K562 (cell line): ENCODE results near the gene ST6GALNAC3. TPM values are rescaled to one million over a fixed set of nuclear protein-coding genes. Genes with fewer than 3 reads are reported as not detected.

Source experiments
- ATAC-seq: fragments of 200-7000 bp; cut with Tn5 transposase; 3 replicates; pipeline ENCODE4 v1.9.1; 2020; ENCODE audit warnings: moderate library complexity
- BruUV-seq: library from RNA; stranded (reverse); fragments of 400-500 nt; replicated peaks from 2 replicates; lab custom pipeline; 2021; lab: Mats Ljungman, UMichigan
- CTCF ChIA-PET: fragments of 300-600 bp; formaldehyde crosslinking; extraction: SDS; loops from one replicate; lab custom pipeline; 2021; ENCODE audit warnings: low intra/inter-chr PET ratio; lab: Yijun Ruan, JAX
- POLR2A ChIA-PET: fragments of 300-600, 350-650 bp; sonication (Branson Sonifier 250); formaldehyde crosslinking; extraction: SDS; loops from one replicate; lab custom pipeline; 2021; ENCODE audit warnings: antibody characterized with exemption, inconsistent platforms; lab: Yijun Ruan, JAX
- DNase-seq, 4 experiments: peaks; one replicate each; pipeline versions ENCODE4 v3.0.0 to v3.0.0-alpha.2; 2011 to 2018; ENCODE audit warnings: low spot score in 3 of 4, mixed read lengths in 3 of 4; ENCODE audit errors: extremely low read depth in 1 of 4
- FAIRE-seq: peaks from 2 replicates; lab custom pipeline; 2011; peaks lifted over from hg19 to GRCh38; lab: Jason Lieb, UNC
- H2AFZ ChIP-seq: 2 replicates; pipeline ENCODE4 v1.6.0; 2011; ENCODE audit warnings: low read depth, low read length, control low read depth, inconsistent platforms
- H3K27ac ChIP-seq: fragments of 200-600 bp; 3 replicates; pipeline ENCODE4 v1.8.0; 2011; ENCODE audit warnings: low read depth, mild to moderate bottlenecking, control low read depth, inconsistent platforms, low read length, moderate library complexity, mixed read lengths; ENCODE audit errors: extremely low read depth
- H3K27me3 ChIP-seq, 2 experiments: fragments of 300-600 bp in 1 of 2; 2 replicates in 1 of 2; 3 replicates in 1 of 2; pipeline versions ENCODE4 v1.6.0 to v1.8.0; 2011; ENCODE audit warnings: inconsistent platforms in 2 of 2, low read length in 2 of 2, mild to moderate bottlenecking in 1 of 2, mixed read lengths in 1 of 2, moderate library complexity in 1 of 2; ENCODE audit not compliant: control insufficient read depth in 2 of 2, insufficient read depth in 2 of 2
- H3K36me3 ChIP-seq: fragments of 300-600 bp; 3 replicates; pipeline ENCODE4 v1.8.0; 2011; ENCODE audit warnings: mild to moderate bottlenecking, low read length, inconsistent platforms; ENCODE audit not compliant: control insufficient read depth, insufficient read depth
- H3K4me1 ChIP-seq, 2 experiments: fragments of 200-600 bp in 1 of 2; replicated peaks in 1 of 2; 2 replicates in 1 of 2; 3 replicates in 1 of 2; pipeline versions ENCODE4 v1.5.1 to v1.8.0; 2011; ENCODE audit warnings: inconsistent platforms in 2 of 2, low read length in 2 of 2, mild to moderate bottlenecking in 1 of 2, mixed read lengths in 1 of 2, moderate library complexity in 1 of 2; ENCODE audit not compliant: control insufficient read depth in 2 of 2, insufficient read depth in 2 of 2
- H3K4me2 ChIP-seq: 2 replicates; pipeline ENCODE4 v1.6.1; 2011; ENCODE audit warnings: low read length, control low read depth, inconsistent platforms, mixed read lengths; ENCODE audit not compliant: insufficient read depth
- H3K4me3 ChIP-seq: fragments of 200-600 bp; sonication (generic), shearing (Covaris generic); 2 replicates; pipeline ENCODE4 v1.5.1; 2016; ENCODE audit warnings: control low read depth, inconsistent platforms
- H3K79me2 ChIP-seq: fragments of 200-600 bp; 3 replicates; pipeline ENCODE4 v1.8.0; 2011; ENCODE audit warnings: low read length, inconsistent platforms; ENCODE audit not compliant: control insufficient read depth, insufficient read depth
- H3K9ac ChIP-seq, 2 experiments: 2 replicates each; pipeline versions ENCODE4 v1.6.0 to v1.6.1; 2011; ENCODE audit warnings: low read depth in 2 of 2, low read length in 2 of 2, control low read depth in 1 of 2, inconsistent platforms in 1 of 2, mild to moderate bottlenecking in 1 of 2, mixed read lengths in 1 of 2; ENCODE audit not compliant: insufficient read depth in 1 of 2
- H3K9me1 ChIP-seq: one replicate; pipeline ENCODE4 v1.6.0; 2011; ENCODE audit warnings: inconsistent platforms, mild to moderate bottlenecking, low read length, moderate library complexity; ENCODE audit not compliant: control insufficient read depth, insufficient read depth
- H3K9me3 ChIP-seq: replicated peaks from 2 replicates; pipeline ENCODE4 v1.5.1; 2011; ENCODE audit warnings: low read depth, low read length, inconsistent platforms; ENCODE audit not compliant: control insufficient read depth, insufficient read depth
- H4K20me1 ChIP-seq: replicated peaks from 2 replicates; pipeline ENCODE4 v1.6.1; 2011; ENCODE audit warnings: low read length, inconsistent platforms, mixed read lengths; ENCODE audit not compliant: control insufficient read depth, insufficient read depth
- EP300 ChIP-seq: IDR thresholded peaks from 2 replicates; pipeline ENCODE4 v1.6.1; 2012; ENCODE audit warnings: low read length, improper control_type of control experiment
- GATAD2B ChIP-seq: fragments of 450-650 bp; IDR thresholded peaks from 2 replicates; pipeline ENCODE4 v1.6.1; 2017; ENCODE audit warnings: mild to moderate bottlenecking, borderline replicate concordance
- HDAC6 ChIP-seq: IDR thresholded peaks from 2 replicates; pipeline ENCODE4 v1.6.1; 2012; ENCODE audit warnings: low read depth, mild to moderate bottlenecking, control low read depth, inconsistent platforms, low read length, moderate library complexity
- HMG20A ChIP-seq: fragments of 450-650 bp; formaldehyde crosslinking; conservative IDR thresholded peaks from 2 replicates; pipeline ENCODE4 v1.4.0; 2020; ENCODE audit warnings: mild to moderate bottlenecking, mixed read lengths
- HMGN3 ChIP-seq: IDR thresholded peaks from 2 replicates; pipeline ENCODE4 v1.6.1; 2011; ENCODE audit warnings: borderline replicate concordance, low read depth, mild to moderate bottlenecking, mixed read lengths, low read length; ENCODE audit not compliant: insufficient read length; ENCODE audit errors: extremely low read depth
- MIER1 ChIP-seq: fragments of 450-650 bp; IDR thresholded peaks from 2 replicates; pipeline ENCODE4 v1.6.1; 2016; ENCODE audit warnings: antibody characterized with exemption, mild to moderate bottlenecking, low read depth
- PHF8 ChIP-seq: fragments of 200-600 bp; sonication (generic); IDR thresholded peaks from 2 replicates; pipeline ENCODE4 v1.6.1; 2012; ENCODE audit warnings: mixed run types, mild to moderate bottlenecking, inconsistent platforms, low read length, moderate library complexity, borderline replicate concordance
- POLR2B ChIP-seq: fragments of 450-650 bp; IDR thresholded peaks from 2 replicates; pipeline ENCODE4 v1.6.1; 2018; ENCODE audit warnings: low read depth; ENCODE audit not compliant: partially characterized antibody
- POLR2H ChIP-seq: IDR thresholded peaks from 2 replicates; pipeline ENCODE4 v1.6.1; 2016; ENCODE audit warnings: missing genetic modification characterization, low read depth, mild to moderate bottlenecking, control low read depth, missing compliant biosample characterization, moderate library complexity
- RBBP5 ChIP-seq: fragments of 200-600 bp; sonication (generic); IDR thresholded peaks from 2 replicates; pipeline ENCODE4 v1.6.1; 2012; ENCODE audit warnings: borderline replicate concordance, mild to moderate bottlenecking, low read length, control low read depth, inconsistent platforms; ENCODE audit not compliant: insufficient read depth, poor library complexity, severe bottlenecking
- RFX1 ChIP-seq: fragments of 450-650 bp; IDR thresholded peaks from 2 replicates; pipeline ENCODE4 v1.6.1; 2016; ENCODE audit warnings: mild to moderate bottlenecking, moderate library complexity
- SETDB1 ChIP-seq: IDR thresholded peaks from one replicate; pipeline ENCODE4 v1.6.1; 2012; ENCODE audit warnings: low read length, control low read depth, inconsistent platforms
- THRAP3 ChIP-seq: fragments of 450-650 bp; IDR thresholded peaks from 2 replicates; pipeline ENCODE4 v1.6.1; 2016; ENCODE audit warnings: mild to moderate bottlenecking, inconsistent platforms, borderline replicate concordance
- VEZF1 ChIP-seq: fragments of 200-800 bp; sonication (Bioruptor generic); IDR thresholded peaks from 2 replicates; pipeline ENCODE4 v1.6.1; 2017; ENCODE audit warnings: missing genetic modification characterization, missing compliant biosample characterization
- ZC3H8 ChIP-seq: fragments of 450-650 bp; IDR thresholded peaks from 2 replicates; pipeline ENCODE4 v1.6.1; 2017
- ZNF589 ChIP-seq: fragments of 200-800 bp; sonication (Bioruptor generic); IDR thresholded peaks from 2 replicates; pipeline ENCODE4 v1.6.1; 2016; ENCODE audit warnings: low read depth, missing genetic modification characterization, missing compliant biosample characterization
- WGBS: fragments of 100-300 bp; shearing (Covaris generic); methylation state at CpG from one replicate; pipeline ENCODE4 v1.1.6; 2016; ENCODE audit warnings: low coverage, mixed read lengths; ENCODE audit not compliant: insufficient coverage; ENCODE audit errors: missing lambda C conversion rate; 5-methylcytosine and 5-hydroxymethylcytosine counted together
- in situ Hi-C: fragments of 300-500 bp; cut with MboI; formaldehyde crosslinking; loops from 4 replicates; pipeline ENCODE4 v1.15.0; 2018; ENCODE audit warnings: inconsistent platforms, mixed read lengths
- intact Hi-C: fragments of 100-400 bp; cut with micrococcal nuclease; formaldehyde crosslinking; loops from 2 replicates; pipeline ENCODE4 v1.14.2; 2022
- polyA plus RNA-seq, 8 experiments: library from polyadenylated mRNA; depleted of rRNA in 4 of 8; stranded (reverse) in 5 of 8; unstranded in 3 of 8; fragments of >200 nt; fragmentation: Nextera tagmentation in 2 of 8; fragmentation: Illumina TruSeq in 1 of 8; extraction: Ambion mirVana in 2 of 8; extraction: Trizol in 1 of 8; gene quantifications; 2 replicates each; pipeline versions ENCODE4 v1.2.1 to v1.2.3, GENCODE V29; 2011 to 2014; ENCODE audit warnings: inconsistent platforms in 1 of 8, missing spikeins in 1 of 8
- total RNA-seq, 7 experiments: library from RNA; depleted of rRNA in 6 of 7; stranded (reverse); fragments of >200 nt in 6 of 7; fragmentation: Illumina TruSeq in 2 of 7; extraction: Trizol in 2 of 7; gene quantifications; 2 replicates each; pipeline versions ENCODE4 v1.2.1 to v1.2.3, GENCODE V29; 2011 to 2021; ENCODE audit warnings: low replicate concordance in 1 of 7

The ST6GALNAC3 gene
- total and polyA plus RNA-seq, 9 of the 15 experiments (the other 6 are each of a cell fraction or from before 2014, with no cell fraction given), result 0.04 to 0.29 (median 0.18) TPM; not detected in 6

GRCh38 chr1:76170513-76170912 is 96.0 kb downstream of the ST6GALNAC3 start:
- no TSS peak for BruUV-seq
- no peak for DNase-seq
- Histone ChIP-seq H3K4me3 (no peak overlapping the region), H3K36me3 (no peaks in the 10 kb centered on the region), H3K79me2 (no peaks in the 10 kb centered on the region), H3K9ac (no peak overlapping the region), H3K27ac (no peak overlapping the region), H4K20me1 (no peaks in the 10 kb centered on the region), H2AFZ (no peak overlapping the region), H3K9me3 (no peaks in the 10 kb centered on the region), H3K9me1 (no peaks in the 10 kb centered on the region), H3K4me1 (no peaks in the 10 kb centered on the region), H3K4me2 (no peak overlapping the region), H3K27me3 (no peaks in the 10 kb centered on the region)
- CTCF ChIA-PET, result no interaction called here
- in situ Hi-C loops (loop anchor here (25.0 kb wide), 1 partner anchor 1942 kb away; no protein-coding TSS in a partner anchor), intact Hi-C loops (no loop called here)
- TF ChIP-seq THRAP3 (no peak), HDAC6 (no peak), MIER1 (no peak), RFX1 (no peak), POLR2H (tag) (no peak)
- ATAC-seq, result no peak
- POLR2A ChIA-PET, result interaction anchor here (1.1 kb wide), 1 partner anchor 14 kb away, joined by 3 read pairs; no protein-coding TSS in a partner anchor
- WGBS, result 0% methylated on average over 2 of the region's 2 CpGs
- FAIRE-seq, result no peak

GRCh38 chr1:76176000-76176399 is 101.5 kb downstream of the ST6GALNAC3 start:
- no peak for FAIRE-seq
- intact Hi-C loops (no loop called here), in situ Hi-C loops (no loop called here)
- Histone ChIP-seq H3K9me1 (no peaks in the 10 kb centered on the region), H4K20me1 (no peaks in the 10 kb centered on the region), H3K36me3 (no peaks in the 10 kb centered on the region), H3K27me3 (no peaks in the 10 kb centered on the region), H3K4me3 (no peak overlapping the region), H3K79me2 (no peaks in the 10 kb centered on the region), H3K4me1 (no peaks in the 10 kb centered on the region), H3K9ac (no peak overlapping the region), H3K27ac (no peak overlapping the region), H3K4me2 (no peak overlapping the region), H3K9me3 (no peaks in the 10 kb centered on the region), H2AFZ (no peak overlapping the region)
- WGBS, result 0% methylated on average over 2 of the region's 2 CpGs
- no TSS peak for BruUV-seq
- POLR2A ChIA-PET, result no interaction called here
- ATAC-seq, result no peak
- CTCF ChIA-PET, result no interaction called here
- TF ChIP-seq GATAD2B (no peak), RBBP5 (no peak), VEZF1 (CRISPR knock-in tag) (no peak), HMG20A (no peak), EP300 (no peak), ZNF589 (CRISPR knock-in tag) (no peak), POLR2B (no peak), HMGN3 (no peak), SETDB1 (no peak), ZC3H8 (no peak), PHF8 (no peak)
- DNase-seq, result no peak
